MM.1S (cell line): ENCODE measurements around the gene MIF.
A peak's percentile ranks its signal among the peaks of the same experiment; 100 is the strongest.
"Not testable (repeated sequence)": the region's sequence is repeated elsewhere in the genome, so short reads cannot be mapped to it uniquely, and the experiment has no call there.

Source experiments
- DNase-seq: peaks from one replicate; pipeline ENCODE4 v3.0.0-alpha.2; 2015
- H2AFZ ChIP-seq: fragments of 300-600 bp; sonication (generic); 2 replicates; pipeline ENCODE4 v1.6.0; 2016; ENCODE audit warnings: antibody characterized with exemption, low read length
- H3F3A ChIP-seq: fragments of 300-600 bp; sonication (generic); 2 replicates; pipeline ENCODE4 v1.6.1; 2016; ENCODE audit warnings: mild to moderate bottlenecking, antibody characterized with exemption, low read length, moderate library complexity, mixed read lengths; ENCODE audit not compliant: insufficient read depth
- H3K27ac ChIP-seq: fragments of 300-600 bp; sonication (generic); 2 replicates; pipeline ENCODE4 v1.5.1; 2016; ENCODE audit warnings: mild to moderate bottlenecking, low read length
- H3K27me3 ChIP-seq: fragments of 300-600 bp; sonication (generic); replicated peaks from 2 replicates; pipeline ENCODE4 v1.6.0; 2016; ENCODE audit warnings: low read length; ENCODE audit not compliant: insufficient read depth
- H3K36me3 ChIP-seq: fragments of 300-600 bp; sonication (generic); replicated peaks from 2 replicates; pipeline ENCODE4 v1.6.1; 2016; ENCODE audit warnings: mild to moderate bottlenecking, low read length, mixed read lengths; ENCODE audit not compliant: insufficient read depth
- H3K4me1 ChIP-seq: fragments of 300-600 bp; sonication (generic); 2 replicates; pipeline ENCODE4 v1.6.1; 2016; ENCODE audit warnings: low read length, mixed read lengths
- H3K4me2 ChIP-seq: fragments of 300-600 bp; sonication (generic); 2 replicates; pipeline ENCODE4 v1.6.0; 2016; ENCODE audit warnings: low read depth, low read length
- H3K4me3 ChIP-seq: fragments of 300-600 bp; sonication (generic); 2 replicates; pipeline ENCODE4 v1.5.1; 2016; ENCODE audit warnings: low read length, mixed read lengths
- H3K79me2 ChIP-seq: fragments of 300-600 bp; sonication (generic); 2 replicates; pipeline ENCODE4 v1.6.1; 2016; ENCODE audit warnings: mixed run types, low read length, mixed read lengths
- H3K9ac ChIP-seq: fragments of 300-600 bp; sonication (generic); 2 replicates; pipeline ENCODE4 v1.6.1; 2016; ENCODE audit warnings: low read length, mixed read lengths
- H3K9me2 ChIP-seq: fragments of 300-600 bp; sonication (generic); replicated peaks from 2 replicates; pipeline ENCODE4 v1.6.1; 2016; ENCODE audit warnings: mild to moderate bottlenecking, low read length, mixed read lengths; ENCODE audit not compliant: insufficient read depth
- H3K9me3 ChIP-seq: fragments of 300-600 bp; sonication (generic); replicated peaks from 2 replicates; pipeline ENCODE4 v1.6.1; 2016; ENCODE audit warnings: mild to moderate bottlenecking, low read length, mixed read lengths; ENCODE audit not compliant: insufficient read depth
- H4K20me1 ChIP-seq: fragments of 300-600 bp; sonication (generic); 2 replicates; pipeline ENCODE4 v1.6.1; 2016; ENCODE audit warnings: mild to moderate bottlenecking, low read length, moderate library complexity, mixed read lengths; ENCODE audit not compliant: insufficient read depth
- EZH2 ChIP-seq: fragments of 300-600 bp; sonication (generic); optimal IDR thresholded peaks from 2 replicates; pipeline ENCODE3; 2017; ENCODE audit warnings: low read depth, mild to moderate bottlenecking, antibody characterized with exemption, low read length, mixed read lengths
- EZH2phosphoT487 ChIP-seq: fragments of 300-600 bp; sonication (generic); IDR thresholded peaks from 2 replicates; pipeline ENCODE4 v1.6.1; 2018; ENCODE audit warnings: antibody characterized with exemption, low read length
- TF ChIP-seq, protein P1 (sequence below): fragments of 300-600 bp; sonication (generic); IDR thresholded peaks from 2 replicates; pipeline ENCODE4 v1.5.1; 2016; ENCODE audit warnings: antibody characterized with exemption, low read length, mixed read lengths

The MIF gene

DNA sequence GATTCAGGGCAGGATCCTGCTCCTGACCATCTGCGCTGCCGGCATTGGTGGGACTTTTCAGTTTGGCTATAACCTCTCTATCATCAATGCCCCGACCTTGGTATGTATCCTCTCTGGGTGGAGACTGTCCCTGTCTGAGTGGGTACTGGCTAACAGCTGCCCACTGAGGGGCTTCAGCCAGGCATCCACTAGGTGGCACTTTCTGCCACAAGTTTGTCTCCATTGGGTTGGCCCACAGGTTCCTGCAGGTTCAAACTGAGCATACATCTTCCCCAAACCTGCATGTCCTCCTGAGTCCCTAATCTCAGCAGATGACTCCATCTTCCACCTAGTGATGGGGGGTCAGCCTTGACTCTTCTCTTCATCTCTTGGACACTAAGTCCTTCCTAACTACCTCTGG, 32.1 kb upstream of the MIF start:
- DNase-seq, result peak; percentile 60

DNA sequence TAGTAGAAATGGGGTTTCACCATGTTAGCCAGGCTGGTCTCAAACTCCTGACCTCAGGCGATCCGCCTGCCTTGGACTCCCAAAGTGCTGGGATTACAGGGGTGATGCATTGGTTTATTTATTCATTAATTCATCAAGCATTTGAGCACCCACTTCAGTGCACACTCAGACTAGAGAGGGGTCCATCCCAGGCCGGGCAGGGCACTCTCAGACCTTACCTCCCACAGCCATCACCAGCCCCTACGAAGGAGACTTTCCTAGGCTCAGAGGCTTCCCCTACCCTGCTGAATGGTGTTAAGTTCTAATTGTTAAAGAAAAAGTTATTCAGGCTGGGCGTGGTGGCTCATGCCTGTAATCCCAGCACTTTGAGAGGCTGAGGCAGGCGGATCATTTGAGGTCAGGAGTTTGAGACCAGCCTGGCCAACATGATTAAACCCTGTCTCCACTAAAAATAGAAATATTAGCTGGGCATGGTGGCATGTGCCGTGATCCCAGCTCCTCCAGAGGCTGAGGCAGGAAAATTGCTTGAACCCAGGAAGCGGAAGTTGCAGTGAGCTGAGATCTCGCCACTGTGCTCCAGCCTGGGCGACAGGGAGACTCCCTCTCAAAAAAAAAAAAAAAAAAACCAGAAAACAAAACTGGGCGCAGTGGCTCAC, 29.6 kb upstream of the MIF start:
- not testable (repeated sequence) for H3K79me2 ChIP-seq, H3K27me3 ChIP-seq, H2AFZ ChIP-seq, H3K27ac ChIP-seq, H3K4me1 ChIP-seq, H3K4me2 ChIP-seq, H3K4me3 ChIP-seq, DNase-seq, H4K20me1 ChIP-seq, H3K9me3 ChIP-seq, H3K9ac ChIP-seq, H3K36me3 ChIP-seq, H3K9me2 ChIP-seq, H3F3A ChIP-seq

More for the DNA sequence above, 32.1 kb upstream of the MIF start:
- Histone ChIP-seq H4K20me1 (no peaks in the 10 kb centered on the region), H3K27ac (no peak overlapping the region), H2AFZ (no peak overlapping the region), H3K79me2 (peaks cover 20% of the 10 kb centered on the region), H3K9me3 (no peaks in the 10 kb centered on the region), H3K36me3 (no peaks in the 10 kb centered on the region), H3K4me3 (no peak overlapping the region), H3K9me2 (no peaks in the 10 kb centered on the region), H3K9ac (no peak overlapping the region), H3K4me1 (peaks cover 6% of the 10 kb centered on the region), H3K27me3 (no peaks in the 10 kb centered on the region), H3K4me2 (no peak overlapping the region), H3F3A (peaks cover 10% of the 10 kb centered on the region)
- TF ChIP-seq, protein P1, sequence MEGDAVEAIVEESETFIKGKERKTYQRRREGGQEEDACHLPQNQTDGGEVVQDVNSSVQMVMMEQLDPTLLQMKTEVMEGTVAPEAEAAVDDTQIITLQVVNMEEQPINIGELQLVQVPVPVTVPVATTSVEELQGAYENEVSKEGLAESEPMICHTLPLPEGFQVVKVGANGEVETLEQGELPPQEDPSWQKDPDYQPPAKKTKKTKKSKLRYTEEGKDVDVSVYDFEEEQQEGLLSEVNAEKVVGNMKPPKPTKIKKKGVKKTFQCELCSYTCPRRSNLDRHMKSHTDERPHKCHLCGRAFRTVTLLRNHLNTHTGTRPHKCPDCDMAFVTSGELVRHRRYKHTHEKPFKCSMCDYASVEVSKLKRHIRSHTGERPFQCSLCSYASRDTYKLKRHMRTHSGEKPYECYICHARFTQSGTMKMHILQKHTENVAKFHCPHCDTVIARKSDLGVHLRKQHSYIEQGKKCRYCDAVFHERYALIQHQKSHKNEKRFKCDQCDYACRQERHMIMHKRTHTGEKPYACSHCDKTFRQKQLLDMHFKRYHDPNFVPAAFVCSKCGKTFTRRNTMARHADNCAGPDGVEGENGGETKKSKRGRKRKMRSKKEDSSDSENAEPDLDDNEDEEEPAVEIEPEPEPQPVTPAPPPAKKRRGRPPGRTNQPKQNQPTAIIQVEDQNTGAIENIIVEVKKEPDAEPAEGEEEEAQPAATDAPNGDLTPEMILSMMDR, result peak; percentile 72
- TF ChIP-seq EZH2phosphoT487, result no peak

DNA sequence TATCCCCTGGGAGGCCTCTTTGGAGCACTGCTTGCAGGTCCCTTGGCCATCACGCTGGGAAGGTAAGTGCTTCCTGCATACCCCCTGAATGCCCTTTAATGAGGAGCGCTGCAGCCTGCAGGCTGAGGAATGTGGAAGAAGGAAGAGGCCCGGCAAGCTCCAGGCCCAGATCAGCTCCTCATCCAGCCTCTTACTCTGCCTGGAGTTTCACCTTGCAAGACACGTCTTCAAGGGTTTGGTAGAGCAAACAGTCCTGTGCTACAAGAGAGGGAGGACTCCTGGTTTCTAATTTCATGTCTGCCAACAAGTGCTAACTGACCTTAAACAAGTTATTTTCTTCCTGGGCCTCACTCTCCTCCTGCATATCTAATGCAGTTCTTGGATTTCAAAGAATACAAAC, 25.6 kb upstream of the MIF start:
- H3F3A ChIP-seq, result no peaks in the 10 kb centered on the region
- H3K9ac ChIP-seq, result no peak overlapping the region
- H3K4me2 ChIP-seq, result no peak overlapping the region
- no peaks in the 10 kb centered on the region for H3K9me2 ChIP-seq
- no peaks in the 10 kb centered on the region for H4K20me1 ChIP-seq
- no peaks in the 10 kb centered on the region for H3K27me3 ChIP-seq
- no peak overlapping the region for H3K4me3 ChIP-seq
- no peaks in the 10 kb centered on the region for H3K36me3 ChIP-seq
- no peaks in the 10 kb centered on the region for H3K4me1 ChIP-seq
- DNase-seq, result no peak
- TF ChIP-seq EZH2 (no peak), EZH2phosphoT487 (no peak)
- TF ChIP-seq, protein P1, result no peak
- no peaks in the 10 kb centered on the region for H3K79me2 ChIP-seq
- no peak overlapping the region for H3K27ac ChIP-seq
- H2AFZ ChIP-seq, result no peak overlapping the region
- H3K9me3 ChIP-seq, result no peaks in the 10 kb centered on the region

DNA sequence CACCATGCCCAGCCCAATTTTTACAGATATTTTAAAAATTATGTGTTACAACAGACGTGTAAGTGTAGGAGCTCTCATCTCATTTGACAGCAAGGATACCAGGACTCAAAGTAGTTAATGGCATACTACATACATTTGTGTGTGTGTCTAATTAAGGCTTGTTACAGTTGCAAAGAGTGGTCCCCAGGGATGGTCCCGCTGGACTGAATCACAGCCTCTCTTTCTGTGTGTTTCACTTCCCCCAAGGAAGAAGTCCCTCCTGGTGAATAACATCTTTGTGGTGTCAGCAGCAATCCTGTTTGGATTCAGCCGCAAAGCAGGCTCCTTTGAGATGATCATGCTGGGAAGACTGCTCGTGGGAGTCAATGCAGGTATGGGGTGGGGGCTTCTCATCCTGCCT, 19.3 kb upstream of the MIF start:
- H3K9me3 ChIP-seq, result no peaks in the 10 kb centered on the region
- H3K4me3 ChIP-seq, result no peak overlapping the region
- H4K20me1 ChIP-seq, result no peaks in the 10 kb centered on the region
- H3K4me1 ChIP-seq, result no peaks in the 10 kb centered on the region
- no peaks in the 10 kb centered on the region for H3F3A ChIP-seq
- H3K27me3 ChIP-seq, result no peaks in the 10 kb centered on the region
- no peaks in the 10 kb centered on the region for H3K9me2 ChIP-seq
- H3K27ac ChIP-seq, result no peak overlapping the region
- no peak for TF ChIP-seq EZH2phosphoT487
- TF ChIP-seq EZH2, result no peak
- TF ChIP-seq, protein P1, result no peak
- H3K9ac ChIP-seq, result no peak overlapping the region
- H3K4me2 ChIP-seq, result no peak overlapping the region
- H3K79me2 ChIP-seq, result no peaks in the 10 kb centered on the region
- no peak overlapping the region for H2AFZ ChIP-seq
- no peaks in the 10 kb centered on the region for H3K36me3 ChIP-seq
- DNase-seq, result no peak
